H9 (cell line): ENCODE data around the gene YIPF1. TPM values are rescaled to one million over a fixed set of nuclear protein-coding genes. Genes with fewer than 3 reads are reported as not detected.

Source experiments
- DNase-seq: peaks from one replicate; pipeline ENCODE4 v3.0.0-alpha.2; 2017
- H2AFZ ChIP-seq: one replicate; pipeline ENCODE4 v1.6.1; 2013; ENCODE audit warnings: mild to moderate bottlenecking, low read length, control low read depth, moderate library complexity
- H2AK5ac ChIP-seq: 2 replicates; pipeline ENCODE4 v1.6.1; 2013; ENCODE audit warnings: low read length, control low read depth, mixed read lengths; ENCODE audit not compliant: insufficient read length
- H2BK120ac ChIP-seq: one replicate; pipeline ENCODE4 v1.6.1; 2013; ENCODE audit warnings: low read depth, mild to moderate bottlenecking, low read length, control low read depth, inconsistent platforms; ENCODE audit not compliant: poor library complexity, severe bottlenecking
- H2BK12ac ChIP-seq: 2 replicates; pipeline ENCODE4 v1.6.1; 2013; ENCODE audit warnings: low read length, control low read depth, mixed read lengths, low read depth; ENCODE audit not compliant: insufficient read length
- H2BK15ac ChIP-seq: 2 replicates; pipeline ENCODE4 v1.6.1; 2013; ENCODE audit warnings: low read depth, low read length, control low read depth
- H2BK20ac ChIP-seq: one replicate; pipeline ENCODE4 v1.6.1; 2013; ENCODE audit warnings: low read depth, mild to moderate bottlenecking, low read length, control low read depth, inconsistent platforms; ENCODE audit not compliant: poor library complexity, severe bottlenecking
- H2BK5ac ChIP-seq: 2 replicates; pipeline ENCODE4 v1.6.1; 2013; ENCODE audit warnings: low read length, control low read depth, mixed read lengths; ENCODE audit not compliant: insufficient read length
- H3K14ac ChIP-seq: 2 replicates; pipeline ENCODE4 v1.6.1; 2013; ENCODE audit warnings: low read length, control low read depth; ENCODE audit not compliant: insufficient read depth
- H3K18ac ChIP-seq: 2 replicates; pipeline ENCODE4 v1.6.1; 2013; ENCODE audit warnings: low read depth, mild to moderate bottlenecking, mixed read lengths, low read length, control low read depth; ENCODE audit not compliant: insufficient read length
- H3K23ac ChIP-seq: 2 replicates; pipeline ENCODE4 v1.6.1; 2013; ENCODE audit warnings: low read length, control low read depth, mixed read lengths, low read depth; ENCODE audit not compliant: insufficient read length
- H3K23me2 ChIP-seq: 2 replicates; pipeline ENCODE4 v1.6.1; 2013; ENCODE audit warnings: low read depth, mild to moderate bottlenecking, mixed read lengths, low read length, control low read depth; ENCODE audit not compliant: insufficient read length, poor library complexity, severe bottlenecking
- H3K27ac ChIP-seq: 2 replicates; pipeline ENCODE4 v1.5.1; 2013; ENCODE audit warnings: low read length, control low read depth, mixed read lengths, low read depth; ENCODE audit not compliant: insufficient read length
- H3K27me3 ChIP-seq: 2 replicates; pipeline ENCODE4 v1.6.1; 2013; ENCODE audit warnings: low read length, control low read depth, inconsistent platforms; ENCODE audit not compliant: insufficient read depth
- H3K4ac ChIP-seq: 2 replicates; pipeline ENCODE4 v1.6.1; 2013; ENCODE audit warnings: low read depth, mild to moderate bottlenecking, control low read depth, inconsistent platforms, low read length, moderate library complexity
- H3K4me1 ChIP-seq: 2 replicates; pipeline ENCODE4 v1.6.1; 2013; ENCODE audit warnings: low read length, control low read depth, inconsistent platforms; ENCODE audit not compliant: insufficient read depth
- H3K4me2 ChIP-seq: 2 replicates; pipeline ENCODE4 v1.6.1; 2013; ENCODE audit warnings: low read length, control low read depth, mixed read lengths; ENCODE audit not compliant: insufficient read length, insufficient read depth
- H3K56ac ChIP-seq: 2 replicates; pipeline ENCODE4 v1.6.1; 2013; ENCODE audit warnings: low read depth, mild to moderate bottlenecking, mixed read lengths, low read length, control low read depth; ENCODE audit not compliant: insufficient read length
- H3K79me1 ChIP-seq: 2 replicates; pipeline ENCODE4 v1.6.1; 2013; ENCODE audit warnings: low read depth, mild to moderate bottlenecking, moderate library complexity, low read length, control low read depth, inconsistent platforms; ENCODE audit not compliant: insufficient read depth, poor library complexity, severe bottlenecking
- H3K79me2 ChIP-seq: 2 replicates; pipeline ENCODE4 v1.6.1; 2013; ENCODE audit warnings: low read length, control low read depth, inconsistent platforms; ENCODE audit not compliant: insufficient read depth
- H3K9ac ChIP-seq: 2 replicates; pipeline ENCODE4 v1.6.1; 2013; ENCODE audit warnings: low read length, control low read depth, mixed read lengths; ENCODE audit not compliant: insufficient read length; ENCODE audit errors: extremely low read depth
- H3K9me3 ChIP-seq: one replicate; pipeline ENCODE4 v1.6.1; 2013; ENCODE audit warnings: low read depth, low read length, inconsistent platforms; ENCODE audit not compliant: control insufficient read depth
- H3T11ph ChIP-seq: one replicate; pipeline ENCODE4 v1.6.1; 2013; ENCODE audit warnings: mild to moderate bottlenecking, low read length, control low read depth, inconsistent platforms
- H4K20me1 ChIP-seq: one replicate; pipeline ENCODE4 v1.6.1; 2013; ENCODE audit not compliant: control insufficient read depth, insufficient read length, insufficient read depth
- H4K5ac ChIP-seq: 2 replicates; pipeline ENCODE4 v1.6.1; 2013; ENCODE audit warnings: low read depth, mild to moderate bottlenecking, mixed read lengths, low read length, control low read depth; ENCODE audit not compliant: insufficient read length
- H4K8ac ChIP-seq: replicated peaks from 2 replicates; pipeline ENCODE4 v1.6.1; 2013; ENCODE audit warnings: low read length, control low read depth, mixed read lengths, low read depth; ENCODE audit not compliant: insufficient read length
- H4K91ac ChIP-seq: 2 replicates; pipeline ENCODE4 v1.6.1; 2013; ENCODE audit warnings: low read depth, mild to moderate bottlenecking, moderate library complexity, mixed read lengths, low read length, control low read depth; ENCODE audit not compliant: insufficient read length
- H3K27ac Mint-ChIP-seq, 3 experiments: 2 replicates in 2 of 3; 3 replicates in 1 of 3; pipeline ENCODE4 v1.8.0; 2020 to 2021; ENCODE audit warnings: mixed read lengths in 3 of 3, mild to moderate bottlenecking in 1 of 3, moderate library complexity in 1 of 3
- H3K27me3 Mint-ChIP-seq: 2 replicates; pipeline ENCODE4 v1.8.0; 2021; ENCODE audit warnings: low read depth, mild to moderate bottlenecking, moderate library complexity, mixed read lengths
- H3K36me3 Mint-ChIP-seq, 3 experiments: 2 replicates in 2 of 3; 3 replicates in 1 of 3; pipeline ENCODE4 v1.8.0; 2020 to 2021; ENCODE audit warnings: low read depth in 3 of 3, mixed read lengths in 3 of 3; ENCODE audit not compliant: insufficient read depth in 1 of 3
- H3K4me1 Mint-ChIP-seq, 2 experiments: 2 replicates each; pipeline ENCODE4 v1.8.0; 2020; ENCODE audit warnings: mixed read lengths in 2 of 2
- H3K4me3 Mint-ChIP-seq, 2 experiments: 2 replicates in 1 of 2; 3 replicates in 1 of 2; pipeline ENCODE4 v1.8.0; 2020 to 2021; ENCODE audit warnings: mild to moderate bottlenecking in 2 of 2, mixed read lengths in 2 of 2, moderate library complexity in 1 of 2
- H3K9me3 Mint-ChIP-seq, 2 experiments: 2 replicates in 1 of 2; 3 replicates in 1 of 2; pipeline ENCODE4 v1.8.0; 2020; ENCODE audit warnings: mild to moderate bottlenecking in 2 of 2, mixed read lengths in 2 of 2, moderate library complexity in 1 of 2
- CTCF ChIP-seq: fragments of 200-600 bp; sonication (generic); conservative IDR thresholded peaks from 3 replicates; pipeline ENCODE4 v1.8.0; 2021; ENCODE audit warnings: antibody characterized with exemption, mild to moderate bottlenecking
- WGBS: extraction: QIAGEN DNeasy Blood & Tissue Kit; methylation state at CpG from one replicate; pipeline ENCODE4 v1.1.7; 2013; ENCODE audit warnings: missing lambda C conversion rate, low lambda C conversion rate, mixed read lengths; ENCODE audit not compliant: insufficient read length; ENCODE audit errors: extremely low coverage; 5-methylcytosine and 5-hydroxymethylcytosine counted together
- total RNA-seq: library from RNA; stranded (reverse); gene quantifications from 2 replicates; pipeline ENCODE4 v1.2.1, GENCODE V29; 2021

Gene YIPF1
- total RNA-seq, 1 experiment from 2014 or later, result 29.1 TPM

- Mint-ChIP-seq H3K4me1 (peaks cover 10 to 11% of the 10 kb centered on the region in 2 experiments), H3K9me3 (peaks cover 15 to 22% of the 10 kb centered on the region in 2 experiments), H3K36me3 (peaks cover 7 to 21% (median 15%) of the 10 kb centered on the region in 3 experiments), H3K27me3 (peaks cover 3% of the 10 kb centered on the region), H3K27ac (peak overlapping the region in 1 of 3 experiments; percentile 87; a peak in 1 of 7 replicates), H3K4me3 (peak overlapping the region; percentile 96 to 97)
- Histone ChIP-seq H3T11ph (no peak overlapping the region), H3K27me3 (no peaks in the 10 kb centered on the region), H3K4me2 (peak overlapping the region; percentile 89), H3K18ac (no peak overlapping the region), H2AFZ (no peak overlapping the region), H2BK12ac (no peak overlapping the region), H3K79me1 (peaks cover 7% of the 10 kb centered on the region), H3K9ac (no peak overlapping the region), H3K56ac (no peak overlapping the region), H3K4me1 (no peaks in the 10 kb centered on the region), H3K4ac (no peak overlapping the region), H3K9me3 (no peaks in the 10 kb centered on the region), H4K91ac (no peak overlapping the region), H4K5ac (no peak overlapping the region), H4K20me1 (no peaks in the 10 kb centered on the region), H3K79me2 (peaks cover 20% of the 10 kb centered on the region; the same call in 1 of the 2 replicates), H2BK120ac (no peak overlapping the region), H3K23me2 (peaks cover 6% of the 10 kb centered on the region), H3K14ac (no peak overlapping the region), H2BK5ac (no peak overlapping the region), H2AK5ac (no peak overlapping the region), H4K8ac (no peak overlapping the region), H3K27ac (no peak overlapping the region), H2BK15ac (no peak overlapping the region), H3K23ac (no peak overlapping the region), H2BK20ac (no peak overlapping the region)
- TF ChIP-seq CTCF, result no peak
- no peak for DNase-seq
- WGBS, result no CpG with 5 or more reads among the region's 2 CpGs
These were observed 51.0 kb downstream of the YIPF1 start for GRCh38 chr1:53838654-53838974.
